GM21423 (cell line): ENCODE data around the gene TNS3.
A peak's percentile ranks its signal among the peaks of the same experiment; 100 is the strongest.

Source experiments
- ATAC-seq: cut with Tn5 transposase; IDR thresholded peaks from one replicate; pipeline ENCODE4 v1.9.1; 2021; ENCODE audit warnings: mild to moderate bottlenecking, moderate library complexity; ENCODE audit not compliant: unreplicated experiment

TNS3 gene

GRCh38 chr7:47490501-47491265 lies 91.2 kb downstream of the TNS3 start:
- ATAC-seq: no peak

GRCh38 chr7:47489624-47490023 lies 92.3 kb downstream of the TNS3 start:
- no peak for ATAC-seq

- ATAC-seq: no peak
Measured at GRCh38 chr7:47488969-47489342, 93.0 kb downstream of the TNS3 start.

- no peak for ATAC-seq
Measured at GRCh38 chr7:47488201-47488968, 93.5 kb downstream of the TNS3 start.

- no peak for ATAC-seq
Measured at GRCh38 chr7:47485640-47486435, 96.1 kb downstream of the TNS3 start.

- no peak for ATAC-seq
Measured at GRCh38 chr7:47484923-47485639, 96.8 kb downstream of the TNS3 start.

- ATAC-seq: no peak
Measured at GRCh38 chr7:47484457-47484856, 97.5 kb downstream of the TNS3 start.

GRCh38 chr7:47483604-47484273 lies 98.2 kb downstream of the TNS3 start:
- no peak for ATAC-seq

- no peak for ATAC-seq
Measured at GRCh38 chr7:47482013-47482875, 99.7 kb downstream of the TNS3 start.

- ATAC-seq: no peak
Measured at GRCh38 chr7:47481541-47482012, 100.3 kb downstream of the TNS3 start.

- ATAC-seq: peak; percentile 55
Measured at GRCh38 chr7:47480576-47481538, 101.1 kb downstream of the TNS3 start.

GRCh38 chr7:47479821-47480575 lies 101.9 kb downstream of the TNS3 start:
- no peak for ATAC-seq

- ATAC-seq: no peak
Measured at GRCh38 chr7:47478926-47479711, 102.8 kb downstream of the TNS3 start.

GRCh38 chr7:47478017-47478344 lies 103.9 kb downstream of the TNS3 start:
- ATAC-seq: no peak

GRCh38 chr7:47477191-47478016 lies 104.5 kb downstream of the TNS3 start:
- ATAC-seq: no peak

- no peak for ATAC-seq
Measured at GRCh38 chr7:47475880-47476227, 106.1 kb downstream of the TNS3 start.
